ENCODE measurements around the gene TGFBR2.

The TGFBR2 gene

DNA sequence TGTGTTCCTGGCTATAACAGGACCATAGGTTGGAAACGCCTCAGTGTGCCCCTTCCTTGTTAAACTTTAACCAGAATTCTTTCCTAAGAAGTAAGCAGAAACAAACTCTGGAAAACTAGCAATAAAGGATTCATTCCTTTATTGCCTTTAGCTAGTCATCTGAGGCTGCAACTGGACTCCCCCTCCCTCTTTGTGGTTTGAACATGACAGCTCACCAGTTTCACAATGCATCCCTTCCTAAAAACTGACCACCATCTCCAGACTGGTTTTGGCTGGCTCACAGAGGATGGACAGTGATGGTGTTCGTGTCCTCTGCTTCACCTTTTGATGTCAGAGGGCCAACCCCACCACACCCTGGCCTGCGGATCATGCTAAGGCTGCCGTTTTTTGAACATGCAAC is 27.9 kb upstream of the TGFBR2 start:
- H3K4me3 ChIP-seq (replicated peaks; ENCODE audit: low read depth, low read length) = no peak overlapping the region
- TF ChIP-seq, protein P1, sequence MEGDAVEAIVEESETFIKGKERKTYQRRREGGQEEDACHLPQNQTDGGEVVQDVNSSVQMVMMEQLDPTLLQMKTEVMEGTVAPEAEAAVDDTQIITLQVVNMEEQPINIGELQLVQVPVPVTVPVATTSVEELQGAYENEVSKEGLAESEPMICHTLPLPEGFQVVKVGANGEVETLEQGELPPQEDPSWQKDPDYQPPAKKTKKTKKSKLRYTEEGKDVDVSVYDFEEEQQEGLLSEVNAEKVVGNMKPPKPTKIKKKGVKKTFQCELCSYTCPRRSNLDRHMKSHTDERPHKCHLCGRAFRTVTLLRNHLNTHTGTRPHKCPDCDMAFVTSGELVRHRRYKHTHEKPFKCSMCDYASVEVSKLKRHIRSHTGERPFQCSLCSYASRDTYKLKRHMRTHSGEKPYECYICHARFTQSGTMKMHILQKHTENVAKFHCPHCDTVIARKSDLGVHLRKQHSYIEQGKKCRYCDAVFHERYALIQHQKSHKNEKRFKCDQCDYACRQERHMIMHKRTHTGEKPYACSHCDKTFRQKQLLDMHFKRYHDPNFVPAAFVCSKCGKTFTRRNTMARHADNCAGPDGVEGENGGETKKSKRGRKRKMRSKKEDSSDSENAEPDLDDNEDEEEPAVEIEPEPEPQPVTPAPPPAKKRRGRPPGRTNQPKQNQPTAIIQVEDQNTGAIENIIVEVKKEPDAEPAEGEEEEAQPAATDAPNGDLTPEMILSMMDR (IDR thresholded peaks at IDR 0.05; ENCODE audit: low read depth, low read length, missing control alignments) = no peak
- DNase-seq (ENCODE audit: extremely low read depth, low read depth) = peak; percentile 67

GRCh38 chr3:30578986-30579579 is 27.3 kb upstream of the TGFBR2 start:
- no peak overlapping the region for H3K4me3 ChIP-seq (replicated peaks; ENCODE audit: low read depth, low read length)
- TF ChIP-seq, protein P1 (IDR thresholded peaks at IDR 0.05; ENCODE audit: low read depth, low read length, missing control alignments) = no peak
- no peak for DNase-seq (ENCODE audit: extremely low read depth, low read depth)

GRCh38 chr3:30581067-30581585 is 25.3 kb upstream of the TGFBR2 start:
- TF ChIP-seq, protein P1 (IDR thresholded peaks at IDR 0.05; ENCODE audit: low read depth, low read length, missing control alignments) = no peak
- no peak for DNase-seq (ENCODE audit: extremely low read depth, low read depth)
- H3K4me3 ChIP-seq (replicated peaks; ENCODE audit: low read depth, low read length) = no peak overlapping the region

DNA sequence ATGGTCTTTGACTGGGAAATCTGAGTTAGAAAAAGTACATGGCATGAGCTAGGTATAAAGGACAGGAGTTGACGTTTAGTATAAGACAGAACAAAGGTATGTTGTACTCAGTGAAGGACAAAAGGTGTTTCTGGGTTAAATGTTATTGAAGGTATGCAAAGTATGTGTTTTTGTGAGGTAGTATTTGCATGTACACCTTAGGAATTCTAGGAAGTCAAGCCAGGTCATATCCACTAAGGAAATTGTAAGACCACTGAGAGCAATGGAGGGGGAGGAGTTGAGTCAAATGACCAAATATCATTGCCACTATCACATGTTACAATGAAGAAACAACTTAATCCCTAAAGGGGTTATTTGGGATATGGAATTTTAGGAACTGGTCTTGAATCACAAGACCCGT is 24.4 kb upstream of the TGFBR2 start:
- TF ChIP-seq, protein P1 (IDR thresholded peaks at IDR 0.05; ENCODE audit: low read depth, low read length, missing control alignments) = no peak
- H3K4me3 ChIP-seq (replicated peaks; ENCODE audit: low read depth, low read length) = no peak overlapping the region
- DNase-seq (ENCODE audit: extremely low read depth, low read depth) = no peak

DNA sequence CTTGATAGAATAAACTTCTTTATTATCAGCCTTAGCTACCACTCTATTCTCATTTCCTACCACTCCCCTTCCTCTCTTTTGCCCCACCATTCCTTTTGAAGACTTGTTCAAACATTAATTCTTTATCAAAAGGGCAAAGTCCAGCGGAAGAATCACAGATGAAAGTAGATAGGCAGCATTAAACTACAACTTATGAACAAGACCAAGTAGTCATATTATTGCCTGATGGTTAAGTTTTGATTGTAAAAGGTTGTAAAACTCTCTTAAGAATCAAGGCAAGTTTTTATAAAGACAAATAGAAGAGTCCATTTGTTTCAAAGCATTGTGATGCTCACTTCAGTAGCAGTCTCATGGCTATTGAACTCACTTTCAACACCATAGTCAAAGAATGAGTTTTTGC is 22.4 kb upstream of the TGFBR2 start:
- no peak for DNase-seq (ENCODE audit: extremely low read depth, low read depth)
- H3K4me3 ChIP-seq (replicated peaks; ENCODE audit: low read depth, low read length) = no peak overlapping the region
- TF ChIP-seq, protein P1 (IDR thresholded peaks at IDR 0.05; ENCODE audit: low read depth, low read length, missing control alignments) = no peak

DNA sequence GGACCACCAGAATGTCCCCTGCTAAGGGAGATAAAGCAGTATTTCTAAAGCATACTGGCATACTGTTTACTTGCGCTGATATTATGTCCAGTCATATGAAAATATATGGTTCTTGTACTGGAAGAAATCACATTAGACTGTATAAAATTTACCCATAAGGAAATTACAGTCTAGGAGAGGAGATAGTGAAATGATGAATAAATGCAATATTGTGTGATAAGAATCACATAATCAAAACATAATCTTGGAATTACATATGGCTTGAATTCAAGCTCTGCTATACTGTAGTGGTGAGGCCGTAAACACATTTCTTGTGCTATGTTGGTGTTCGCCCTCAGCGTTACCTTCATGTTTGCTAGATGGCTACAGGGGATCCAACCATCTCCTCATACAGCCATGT is 20.7 kb upstream of the TGFBR2 start:
- TF ChIP-seq, protein P1 (IDR thresholded peaks at IDR 0.05; ENCODE audit: low read depth, low read length, missing control alignments) = no peak
- DNase-seq (ENCODE audit: extremely low read depth, low read depth) = no peak

More for the DNA sequence above, 20.7 kb upstream of the TGFBR2 start:
- no peak overlapping the region for H3K4me3 ChIP-seq (replicated peaks; ENCODE audit: low read depth, low read length)
